Suprapubic skin (tissue), 3 donors: ENCODE results near the gene HAO1.

ENCODE experiments used
- CTCF ChIP-seq, 2 donors: fragments of 200-600 bp in 1 of 2; fragments of 450-650 bp in 1 of 2; sonication (generic) in 1 of 2; IDR thresholded peaks; one replicate each; pipeline ENCODE4 v1.5.1; 2016 to 2019; ENCODE audit warnings: antibody characterized with exemption in 2 of 2, mild to moderate bottlenecking in 1 of 2, moderate library complexity in 1 of 2
- EP300 ChIP-seq: sonication (generic); formaldehyde crosslinking; IDR thresholded peaks from one replicate; pipeline ENCODE4 v1.6.1; 2017; ENCODE audit warnings: antibody characterized with exemption
- POLR2A ChIP-seq, 2 donors: fragments of 450-650 bp; IDR thresholded peaks; one replicate each; pipeline ENCODE4 v1.6.1; 2017; ENCODE audit warnings: antibody characterized with exemption in 2 of 2, mild to moderate bottlenecking in 2 of 2, moderate library complexity in 2 of 2

GRCh38 chr20:7977709-7978108 lies 37.5 kb upstream of the HAO1 start:
- no peak for TF ChIP-seq CTCF (IDR thresholded peaks at IDR 0.05)
- no peak for TF ChIP-seq EP300
- TF ChIP-seq POLR2A (IDR thresholded peaks at IDR 0.05), result no peak
